ENCODE measurements around the gene UBE2I. TPM values are rescaled to one million over a fixed set of nuclear protein-coding genes. Genes with fewer than 3 reads are reported as not detected.
A peak's percentile ranks its signal among the peaks of the same experiment; 100 is the strongest.
"Not testable (repeated sequence)": the region's sequence is repeated elsewhere in the genome, so short reads cannot be mapped to it uniquely, and the experiment has no call there.

Gene UBE2I
- total and polyA plus RNA-seq, 12 donors, result 50.7 to 203 (median 89.2) TPM

- no peak for TF ChIP-seq POLR2A (IDR thresholded peaks at IDR 0.05)
- no peak for TF ChIP-seq CTCF (IDR thresholded peaks at IDR 0.05)
- intact Hi-C loops (cut with DNase I), result no loop called here
- H3K4me3 ChIP-seq, result no peak overlapping the region
- H3K36me3 ChIP-seq (replicated peaks in 1 of 2), result no peaks in the 10 kb centered on the region
- no peak for DNase-seq
- peaks cover 9% of the 10 kb centered on the region for H3K27me3 ChIP-seq
- H3K4me1 ChIP-seq (replicated peaks in 1 of 2), result no peaks in the 10 kb centered on the region
- no peaks in the 10 kb centered on the region for H3K9me3 ChIP-seq (replicated peaks in 1 of 3)
- H3K27ac ChIP-seq, result no peak overlapping the region
- WGBS, 4 donors, result 84 to 96% (median 88%) methylated on average over 16 of the region's 16 CpGs
Measured at GRCh38 chr16:1264345-1265089, 44.9 kb upstream of the UBE2I start.

GRCh38 chr16:1265090-1265630 lies 44.3 kb upstream of the UBE2I start:
- intact Hi-C loops (cut with DNase I), result no loop called here
- 65 to 84% (median 79%) methylated on average over 10 to 13 of the region's 13 CpGs for WGBS, 4 donors

GRCh38 chr16:1265826-1266225 lies 43.6 kb upstream of the UBE2I start:
- Histone ChIP-seq H3K27ac (no peak overlapping the region), H3K36me3 (replicated peaks in 1 of 2) (no peaks in the 10 kb centered on the region), H3K4me3 (no peak overlapping the region), H3K4me1 (replicated peaks in 1 of 2) (no peaks in the 10 kb centered on the region), H3K27me3 (no peaks in the 10 kb centered on the region), H3K9me3 (replicated peaks in 1 of 3) (no peaks in the 10 kb centered on the region)
- intact Hi-C loops (cut with DNase I), result no loop called here
- TF ChIP-seq POLR2A (IDR thresholded peaks at IDR 0.05) (no peak), CTCF (IDR thresholded peaks at IDR 0.05) (no peak)
- 48 to 86% (median 82%) methylated on average over 4 to 19 of the region's 19 CpGs for WGBS, 4 donors
- no peak for DNase-seq

More at GRCh38 chr16:1265090-1265630, 44.3 kb upstream of the UBE2I start:
- TF ChIP-seq CTCF (IDR thresholded peaks at IDR 0.05), result no peak
- TF ChIP-seq POLR2A (IDR thresholded peaks at IDR 0.05), result no peak
- Histone ChIP-seq H3K27me3 (peaks cover 2% of the 10 kb centered on the region), H3K9me3 (replicated peaks in 1 of 3) (no peaks in the 10 kb centered on the region), H3K4me1 (replicated peaks in 1 of 2) (no peaks in the 10 kb centered on the region), H3K27ac (no peak overlapping the region), H3K4me3 (no peak overlapping the region), H3K36me3 (replicated peaks in 1 of 2) (no peaks in the 10 kb centered on the region)
- DNase-seq, result no peak

- H3K9me3 ChIP-seq (replicated peaks in 1 of 3); H3K27ac ChIP-seq; H3K4me3 ChIP-seq; DNase-seq; H3K27me3 ChIP-seq; H3K4me1 ChIP-seq (replicated peaks in 1 of 2); H3K36me3 ChIP-seq (replicated peaks in 1 of 2); intact Hi-C loops (cut with DNase I): not testable (repeated sequence)
- WGBS, 4 donors, result 92 to 96% (median 93%) methylated on average over 7 of the region's 7 CpGs
Measured at GRCh38 chr16:1269418-1269817, 40.0 kb upstream of the UBE2I start.

GRCh38 chr16:1271380-1271723 lies 38.1 kb upstream of the UBE2I start:
- H3K27ac ChIP-seq, result no peak overlapping the region
- WGBS, 4 donors, result 69 to 80% (median 79%) methylated on average over 11 to 12 of the region's 12 CpGs
- TF ChIP-seq POLR2A (IDR thresholded peaks at IDR 0.05) (no peak), CTCF (IDR thresholded peaks at IDR 0.05) (no peak)
- intact Hi-C loops (cut with DNase I), result no loop called here
- no peaks in the 10 kb centered on the region for H3K36me3 ChIP-seq (replicated peaks in 1 of 2)
- no peaks in the 10 kb centered on the region for H3K4me1 ChIP-seq (replicated peaks in 1 of 2)
- H3K27me3 ChIP-seq, result no peaks in the 10 kb centered on the region
- no peaks in the 10 kb centered on the region for H3K9me3 ChIP-seq (replicated peaks in 1 of 3)
- DNase-seq, result peak in 1 of 7 donors; percentile 3
- no peak overlapping the region for H3K4me3 ChIP-seq

GRCh38 chr16:1271724-1272413 lies 37.6 kb upstream of the UBE2I start:
- peak in 4 of 7 donors; percentile 35 to 65 (median 44) for DNase-seq
- intact Hi-C loops (cut with DNase I); H3K9me3 ChIP-seq (replicated peaks in 1 of 3); H3K4me3 ChIP-seq; H3K27ac ChIP-seq; H3K27me3 ChIP-seq; H3K36me3 ChIP-seq (replicated peaks in 1 of 2); H3K4me1 ChIP-seq (replicated peaks in 1 of 2): not testable (repeated sequence)
- 14 to 25% (median 19%) methylated on average over 10 to 19 of the region's 19 CpGs for WGBS, 4 donors

All from adrenal gland (tissue), 12 donors.